ENCODE data around the gene KRTAP5-9. TPM values are rescaled to one million over a fixed set of nuclear protein-coding genes. Genes with fewer than 3 reads are reported as not detected.
"Not testable (repeated sequence)": the region's sequence is repeated elsewhere in the genome, so short reads cannot be mapped to it uniquely, and the experiment has no call there.

The KRTAP5-9 gene
- total and polyA plus RNA-seq, 2 experiments from 2014 or later, result 0.13 to 0.23 TPM

DNA sequence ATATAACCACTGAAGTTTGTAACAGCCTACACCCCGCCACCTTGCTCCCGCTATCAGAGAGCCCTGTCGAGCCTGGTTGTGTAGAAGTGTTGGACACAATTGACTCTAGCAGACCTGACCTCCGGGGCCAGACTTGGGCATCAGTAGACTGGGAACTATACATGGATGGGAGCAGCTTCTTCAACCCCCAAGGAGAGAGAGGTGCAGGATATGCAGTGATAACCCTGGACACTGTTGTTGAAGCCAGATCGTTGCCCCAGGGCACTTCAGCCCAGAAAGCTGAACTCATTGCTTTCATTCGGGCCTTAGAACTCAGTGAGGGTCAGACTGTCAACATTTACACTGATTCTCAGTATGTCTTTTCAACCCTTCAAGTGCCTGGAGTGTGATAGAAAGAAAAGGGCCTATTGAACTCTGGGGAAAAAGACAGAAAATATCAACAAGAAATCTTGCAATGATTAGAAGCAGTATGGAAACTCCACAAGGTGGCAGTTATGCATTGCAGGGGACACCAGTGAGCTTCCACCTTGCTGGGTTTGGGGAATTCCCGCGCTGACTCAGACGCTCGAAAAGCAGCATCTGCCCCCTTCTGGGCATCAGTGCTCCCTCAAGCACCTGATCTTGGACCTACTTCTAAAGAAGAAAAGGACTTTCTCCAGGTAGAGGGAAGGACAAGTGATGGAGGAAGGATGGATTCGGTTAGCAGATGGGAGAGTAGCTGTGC lies 40.8 kb downstream of the KRTAP5-9 start:
- H3K27ac ChIP-seq, result peak overlapping the region; percentile 89
- not testable (repeated sequence) for H3K9me3 ChIP-seq (ENCODE audit: low read depth); H3K4me3 ChIP-seq; H3K79me2 ChIP-seq; H2AFZ ChIP-seq; H3K36me3 ChIP-seq (replicated peaks; ENCODE audit: insufficient read depth, low read depth); H3K27me3 ChIP-seq; H3K4me2 ChIP-seq; H4K20me1 ChIP-seq (ENCODE audit: insufficient read depth, poor library complexity, severe bottlenecking); DNase-seq (ENCODE audit: low spot score); H3K9me2 ChIP-seq (replicated peaks; ENCODE audit: insufficient read depth)
- WGBS (ENCODE audit: low lambda C conversion rate, missing lambda C conversion rate), result 53% methylated on average over 11 of the region's 11 CpGs
- peaks cover 15% of the 10 kb centered on the region for H3K4me1 ChIP-seq (ENCODE audit: insufficient read depth)
- TF ChIP-seq, protein P1, sequence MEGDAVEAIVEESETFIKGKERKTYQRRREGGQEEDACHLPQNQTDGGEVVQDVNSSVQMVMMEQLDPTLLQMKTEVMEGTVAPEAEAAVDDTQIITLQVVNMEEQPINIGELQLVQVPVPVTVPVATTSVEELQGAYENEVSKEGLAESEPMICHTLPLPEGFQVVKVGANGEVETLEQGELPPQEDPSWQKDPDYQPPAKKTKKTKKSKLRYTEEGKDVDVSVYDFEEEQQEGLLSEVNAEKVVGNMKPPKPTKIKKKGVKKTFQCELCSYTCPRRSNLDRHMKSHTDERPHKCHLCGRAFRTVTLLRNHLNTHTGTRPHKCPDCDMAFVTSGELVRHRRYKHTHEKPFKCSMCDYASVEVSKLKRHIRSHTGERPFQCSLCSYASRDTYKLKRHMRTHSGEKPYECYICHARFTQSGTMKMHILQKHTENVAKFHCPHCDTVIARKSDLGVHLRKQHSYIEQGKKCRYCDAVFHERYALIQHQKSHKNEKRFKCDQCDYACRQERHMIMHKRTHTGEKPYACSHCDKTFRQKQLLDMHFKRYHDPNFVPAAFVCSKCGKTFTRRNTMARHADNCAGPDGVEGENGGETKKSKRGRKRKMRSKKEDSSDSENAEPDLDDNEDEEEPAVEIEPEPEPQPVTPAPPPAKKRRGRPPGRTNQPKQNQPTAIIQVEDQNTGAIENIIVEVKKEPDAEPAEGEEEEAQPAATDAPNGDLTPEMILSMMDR (IDR thresholded peaks at IDR 0.05; ENCODE audit: poor library complexity), result peak; percentile 27

DNA sequence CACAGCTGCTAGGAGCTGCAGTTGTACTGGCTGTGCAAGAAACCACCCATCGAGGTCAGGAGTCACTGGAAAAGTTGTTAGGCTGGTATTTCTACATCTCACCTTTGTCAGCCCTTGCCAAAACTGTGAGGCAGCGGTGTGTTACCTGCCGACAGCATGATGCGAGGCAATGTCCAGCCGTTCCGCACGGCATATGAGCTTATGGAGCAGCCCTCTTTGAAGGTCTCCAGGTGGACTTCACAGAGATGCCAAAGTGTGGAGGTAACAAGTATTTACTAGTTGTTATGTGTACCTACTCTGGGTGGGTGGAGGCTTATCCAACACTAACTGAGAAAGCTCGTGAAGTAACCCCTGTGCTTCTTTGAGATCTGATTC lies 41.3 kb downstream of the KRTAP5-9 start:
- H3K79me2 ChIP-seq; H4K20me1 ChIP-seq (ENCODE audit: insufficient read depth, poor library complexity, severe bottlenecking); H3K36me3 ChIP-seq (replicated peaks; ENCODE audit: insufficient read depth, low read depth); DNase-seq (ENCODE audit: low spot score); H3K27me3 ChIP-seq; H3K27ac ChIP-seq; H3K4me3 ChIP-seq; H3K9me2 ChIP-seq (replicated peaks; ENCODE audit: insufficient read depth); H2AFZ ChIP-seq; H3K4me2 ChIP-seq; H3K9me3 ChIP-seq (ENCODE audit: low read depth): not testable (repeated sequence)
- peaks cover 15% of the 10 kb centered on the region for H3K4me1 ChIP-seq (ENCODE audit: insufficient read depth)
- 65% methylated on average over 8 of the region's 8 CpGs for WGBS (ENCODE audit: low lambda C conversion rate, missing lambda C conversion rate)

Small RNA genes lying within 50 kb of the gene (small RNA-seq; reads per million reads assigned to genes)
- not detected for gene AP000867.1
- gene KRTAP5-14P, result not detected

Other genes with a start within 250 kb of the KRTAP5-9 start
- gene DHCR7, start 100.0 kb upstream of the KRTAP5-9 start, total RNA-seq, result 140 and 159 TPM in 2 replicates
- 267 and 303 TPM in 2 replicates for gene DHCR7, start 100.0 kb upstream of the KRTAP5-9 start, polyA plus RNA-seq
- 42.0 and 49.1 TPM in 2 replicates for gene NADSYN1, start 95.2 kb upstream of the KRTAP5-9 start, total RNA-seq
- gene NADSYN1, start 95.2 kb upstream of the KRTAP5-9 start, polyA plus RNA-seq, result 43.7 and 68.7 TPM in 2 replicates
- gene KRTAP5-7, start 21.2 kb upstream of the KRTAP5-9 start, total RNA-seq, result 0.12 TPM in 1 of 2 replicates, not detected in the other
- gene KRTAP5-7, start 21.2 kb upstream of the KRTAP5-9 start, polyA plus RNA-seq, result not detected in 2 replicates
- gene KRTAP5-8, start 10.4 kb upstream of the KRTAP5-9 start, total RNA-seq, result not detected in 2 replicates
- gene KRTAP5-8, start 10.4 kb upstream of the KRTAP5-9 start, polyA plus RNA-seq, result 0.26 TPM in 1 of 2 replicates, not detected in the other
- not detected in 2 replicates for gene KRTAP5-10, start 17.1 kb downstream of the KRTAP5-9 start, total RNA-seq
- 0.12 TPM in 1 of 2 replicates, not detected in the other for gene KRTAP5-10, start 17.1 kb downstream of the KRTAP5-9 start, polyA plus RNA-seq
- gene KRTAP5-11, start 34.5 kb downstream of the KRTAP5-9 start, total RNA-seq, result not detected in 2 replicates
- not detected in 2 replicates for gene KRTAP5-11, start 34.5 kb downstream of the KRTAP5-9 start, polyA plus RNA-seq

Data from hepatocyte (in vitro differentiated cells).